Urinary bladder (tissue), 4 donors: ENCODE measurements around the gene PNMA6F. TPM values are rescaled to one million over a fixed set of nuclear protein-coding genes. Genes with fewer than 3 reads are reported as not detected.
"Not testable (repeated sequence)": the region's sequence is repeated elsewhere in the genome, so short reads cannot be mapped to it uniquely, and the experiment has no call there.

ENCODE experiments used
- DNase-seq: peaks from one replicate; pipeline ENCODE4 v3.0.0-alpha.2; 2015; ENCODE audit errors: extremely low spot score
- H3K27ac ChIP-seq: one replicate; pipeline ENCODE4 v1.5.1; 2013; ENCODE audit warnings: low read depth, mild to moderate bottlenecking, moderate library complexity
- H3K36me3 ChIP-seq: one replicate; pipeline ENCODE4 v1.6.1; 2013; ENCODE audit warnings: mild to moderate bottlenecking, moderate library complexity; ENCODE audit not compliant: insufficient read depth
- H3K4me1 ChIP-seq: one replicate; pipeline ENCODE4 v1.6.1; 2013; ENCODE audit warnings: mild to moderate bottlenecking, moderate library complexity; ENCODE audit not compliant: insufficient read depth
- H3K4me3 ChIP-seq: one replicate; pipeline ENCODE4 v1.5.1; 2013; ENCODE audit warnings: low read depth, low read length
- WGBS: extraction: QIAGEN DNeasy Blood & Tissue Kit; methylation state at CpG from one replicate; pipeline ENCODE4 v1.1.7; 2013; 5-methylcytosine and 5-hydroxymethylcytosine counted together
- polyA plus RNA-seq: library from polyadenylated mRNA; stranded (reverse); fragments of 200-250 nt; gene quantifications from one replicate; pipeline ENCODE4 v1.2.3, GENCODE V29; 2013
- total RNA-seq: library from RNA; depleted of rRNA; stranded (reverse); fragments of >200 nt; gene quantifications from one replicate; pipeline ENCODE4 v1.2.3, GENCODE V29; 2014
- donor health status: healthy with polysubstance abuse.
- donor health status: healthy.

The PNMA6F gene
- total and polyA plus RNA-seq, 2 donors, result not detected

DNA sequence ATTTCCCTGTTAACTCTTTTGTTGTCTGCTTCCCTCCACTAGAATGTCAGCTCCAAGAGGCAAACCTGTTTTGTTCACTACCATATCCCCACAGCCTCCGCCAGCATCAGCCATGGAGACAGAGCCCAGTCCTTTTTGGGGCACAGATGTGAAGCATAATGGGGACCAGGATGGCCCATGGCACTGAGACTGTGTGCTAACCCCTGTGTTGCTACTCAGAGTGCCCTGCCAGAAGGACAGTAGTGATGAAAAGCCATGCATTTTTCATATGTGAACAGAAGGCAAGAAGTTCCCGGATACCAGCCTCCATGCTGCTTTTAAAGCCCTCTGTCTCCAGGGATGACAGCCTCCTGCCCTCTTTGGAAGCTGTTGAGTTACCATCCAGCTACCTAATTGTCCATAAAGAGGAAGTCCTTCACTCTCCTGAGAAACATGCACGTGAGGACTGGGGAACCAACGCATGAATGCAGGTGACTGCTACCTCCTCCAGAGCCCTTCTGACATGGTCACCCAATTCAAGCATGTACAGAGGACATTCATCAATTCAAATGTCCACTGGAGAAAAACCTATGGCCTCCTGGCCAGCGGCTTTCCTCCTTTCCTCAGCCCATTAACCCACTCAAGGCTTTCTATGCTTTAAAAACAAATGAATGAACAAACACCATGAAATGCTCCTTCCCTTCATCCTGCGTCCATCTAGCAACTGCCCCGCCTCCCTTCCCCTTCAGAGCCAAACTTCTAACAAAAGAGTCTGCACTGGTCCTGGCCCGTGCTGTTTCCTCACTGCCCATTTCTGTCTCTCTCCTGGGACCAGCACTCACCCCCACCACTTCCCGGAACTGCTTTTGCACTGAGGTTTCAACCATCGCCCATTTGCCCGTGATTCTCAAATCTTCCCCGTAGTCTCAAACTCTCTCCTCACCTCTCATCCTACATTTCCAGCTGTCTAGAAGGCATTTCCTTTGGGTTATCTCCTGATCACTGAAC lies 18.0 kb downstream of the PNMA6F start:
- WGBS, result 55% methylated on average over 12 of the region's 12 CpGs
- Histone ChIP-seq H3K4me1 (no peaks in the 10 kb centered on the region), H3K4me3 (no peak overlapping the region), H3K36me3 (no peaks in the 10 kb centered on the region), H3K27ac (no peak overlapping the region)
- no peak for DNase-seq

DNA sequence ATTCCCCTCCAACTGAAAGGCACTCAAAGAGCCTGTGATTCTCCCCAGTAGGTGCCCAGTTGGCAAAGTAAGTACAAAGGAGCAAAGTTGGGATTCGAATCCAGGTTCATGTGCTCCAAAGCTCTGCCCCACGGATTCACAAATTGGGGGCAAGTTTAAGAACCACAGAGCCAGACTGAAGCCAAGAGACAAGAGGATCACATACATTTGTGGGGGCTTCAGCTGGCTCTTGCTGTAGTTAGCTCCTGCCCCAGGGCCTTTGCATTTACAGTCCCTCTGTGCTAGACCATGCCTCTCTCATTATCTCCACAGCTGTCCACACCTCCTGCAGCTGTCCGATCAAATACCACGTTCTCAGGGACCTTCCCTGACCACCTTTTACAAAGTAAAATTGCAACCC lies 18.8 kb downstream of the PNMA6F start:
- H3K4me1 ChIP-seq, result no peaks in the 10 kb centered on the region
- H3K27ac ChIP-seq, result no peak overlapping the region
- no peaks in the 10 kb centered on the region for H3K36me3 ChIP-seq
- no peak for DNase-seq
- H3K4me3 ChIP-seq, result no peak overlapping the region
- WGBS, result 80% methylated on average over 4 of the region's 4 CpGs

DNA sequence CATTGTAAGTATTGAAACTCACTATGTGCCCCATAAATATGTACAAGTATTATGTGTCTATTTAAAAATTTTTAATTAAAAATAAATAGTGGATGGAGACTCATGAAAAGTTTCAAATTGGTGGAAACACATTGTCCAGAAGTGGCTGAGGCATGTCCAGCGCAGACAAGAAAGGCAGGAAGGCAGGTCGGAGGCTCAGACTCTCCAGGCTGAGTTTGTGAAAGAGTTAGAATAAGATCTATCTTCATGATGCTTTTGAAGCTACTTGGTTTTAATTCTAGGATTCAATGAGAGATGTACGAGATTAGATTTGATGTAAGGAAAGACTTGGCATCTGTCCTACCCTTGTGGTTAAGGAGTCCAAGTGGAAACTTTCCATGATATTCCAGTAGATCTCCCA lies 19.8 kb downstream of the PNMA6F start:
- 66% methylated on average over 3 of the region's 3 CpGs for WGBS
- H3K27ac ChIP-seq, result no peak overlapping the region
- DNase-seq, result no peak
- H3K4me1 ChIP-seq, result no peaks in the 10 kb centered on the region
- H3K36me3 ChIP-seq, result no peaks in the 10 kb centered on the region
- H3K4me3 ChIP-seq, result no peak overlapping the region

DNA sequence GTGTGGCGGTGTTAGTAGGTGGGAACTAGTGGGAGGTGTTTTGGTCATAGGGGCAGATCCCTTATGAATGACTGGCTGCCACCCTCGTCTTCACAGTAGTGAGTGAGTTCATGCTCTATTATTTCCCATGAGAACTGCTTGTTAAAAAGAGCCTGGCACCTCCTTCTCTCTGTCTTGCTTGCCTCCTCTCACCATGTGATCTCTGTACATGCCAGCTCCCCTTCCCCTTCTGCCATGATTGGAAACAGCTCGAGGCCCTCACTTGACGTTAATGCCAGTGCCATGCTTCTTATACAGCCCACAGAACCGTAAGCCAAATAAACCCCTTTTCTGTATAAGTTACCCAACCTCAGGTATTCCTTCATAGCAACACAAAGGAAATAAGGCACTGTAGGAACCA lies 21.7 kb downstream of the PNMA6F start:
- Histone ChIP-seq H3K27ac (no peak overlapping the region), H3K4me3 (no peak overlapping the region), H3K36me3 (no peaks in the 10 kb centered on the region), H3K4me1 (no peaks in the 10 kb centered on the region)
- no peak for DNase-seq
- 65% methylated on average over 5 of the region's 5 CpGs for WGBS

DNA sequence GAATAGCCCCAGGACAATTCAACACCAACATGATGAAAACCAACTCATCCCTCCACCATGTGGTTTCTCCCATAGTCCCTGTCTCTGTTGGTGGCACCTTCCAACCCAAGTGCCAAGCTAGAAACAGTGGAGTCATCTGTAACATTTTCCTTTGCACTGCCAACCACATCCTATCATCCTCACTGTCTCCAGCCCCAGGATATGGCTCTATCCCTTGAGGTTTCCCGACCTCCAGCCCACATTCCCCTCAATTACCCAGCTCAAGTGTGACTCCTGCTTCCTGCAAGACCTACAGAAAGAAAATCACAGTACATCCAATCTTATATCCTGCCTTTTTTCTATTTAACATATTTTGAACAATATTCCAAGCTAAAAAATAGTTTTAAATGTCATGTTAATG lies 24.2 kb downstream of the PNMA6F start:
- H3K27ac ChIP-seq, result no peak overlapping the region
- 74% methylated on average over 1 of the region's 1 CpG for WGBS
- H3K4me3 ChIP-seq, result no peak overlapping the region
- no peaks in the 10 kb centered on the region for H3K36me3 ChIP-seq
- DNase-seq, result no peak
- no peaks in the 10 kb centered on the region for H3K4me1 ChIP-seq

DNA sequence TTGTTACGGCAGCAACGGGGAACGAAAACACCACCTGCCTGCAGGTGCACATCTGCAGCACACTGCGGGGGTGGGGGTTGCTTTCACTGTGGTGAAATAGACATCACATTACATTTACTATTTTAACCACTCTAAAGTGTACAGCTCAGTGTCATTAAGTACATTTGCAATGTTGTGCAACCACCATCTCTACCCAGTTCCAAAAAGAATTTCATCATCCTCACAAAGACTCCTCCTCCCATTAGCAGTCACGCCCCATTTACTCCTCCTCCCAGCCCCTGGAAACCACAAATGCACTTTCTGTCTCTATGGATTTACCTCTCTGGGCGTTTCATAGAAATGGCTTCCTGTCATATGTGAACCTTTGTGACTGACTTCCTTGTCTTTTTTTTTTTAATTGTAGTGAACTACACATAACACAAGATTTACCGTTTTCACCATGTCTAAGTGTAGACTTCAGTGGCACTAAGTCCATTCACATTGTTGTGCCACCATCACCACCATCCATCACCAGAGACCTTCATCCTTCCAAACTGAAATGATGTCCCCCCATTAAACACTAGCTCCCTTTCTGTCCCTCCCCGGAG lies 28.0 kb downstream of the PNMA6F start:
- DNase-seq, H3K4me1 ChIP-seq, H3K27ac ChIP-seq, H3K36me3 ChIP-seq, H3K4me3 ChIP-seq: not testable (repeated sequence)
- WGBS, result 83% methylated on average over 3 of the region's 8 CpGs

DNA sequence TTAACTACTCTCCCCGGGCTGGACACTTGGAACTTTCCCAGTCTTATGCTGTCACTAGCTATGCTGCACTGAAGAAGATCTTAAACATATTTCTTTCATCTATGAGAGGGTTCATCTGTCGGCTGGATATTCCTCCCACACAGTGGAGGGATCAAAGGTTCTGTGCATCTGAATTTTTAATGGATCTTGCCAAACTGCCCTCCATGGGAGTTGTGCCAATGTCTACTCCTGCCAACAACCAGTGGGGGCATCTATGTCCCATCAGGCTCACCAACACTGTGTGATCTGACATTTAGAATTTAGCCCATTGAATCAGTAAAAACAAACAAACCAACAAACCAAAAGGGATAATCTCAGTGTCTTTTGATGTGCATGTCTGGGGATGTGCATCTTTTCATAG lies 32.8 kb downstream of the PNMA6F start:
- not testable (repeated sequence) for DNase-seq, H3K4me1 ChIP-seq, H3K27ac ChIP-seq, H3K36me3 ChIP-seq, H3K4me3 ChIP-seq
- WGBS, result no CpG with 5 or more reads among the region's 2 CpGs

DNA sequence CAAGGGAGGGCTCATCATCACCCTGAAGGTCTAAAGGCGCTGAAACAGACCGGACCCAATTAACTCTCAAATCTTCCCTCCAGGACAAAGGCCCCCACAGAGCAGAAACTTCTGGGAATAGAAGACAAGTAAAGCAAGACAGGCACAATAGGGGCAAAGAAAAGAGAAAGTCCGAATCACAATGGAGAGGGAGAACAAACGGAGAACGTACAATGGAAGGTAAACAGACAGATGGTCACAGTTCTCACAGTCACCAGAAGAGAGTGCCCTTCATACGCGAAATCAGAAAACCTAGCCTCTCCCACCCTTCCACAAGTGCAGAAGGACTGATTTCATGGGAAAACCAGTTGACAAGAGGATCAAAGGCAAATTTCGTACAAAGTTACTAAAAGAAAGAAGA lies 35.9 kb downstream of the PNMA6F start:
- H3K36me3 ChIP-seq, H3K4me1 ChIP-seq, H3K4me3 ChIP-seq, H3K27ac ChIP-seq, DNase-seq: not testable (repeated sequence)
- WGBS, result no CpG with 5 or more reads among the region's 8 CpGs

DNA sequence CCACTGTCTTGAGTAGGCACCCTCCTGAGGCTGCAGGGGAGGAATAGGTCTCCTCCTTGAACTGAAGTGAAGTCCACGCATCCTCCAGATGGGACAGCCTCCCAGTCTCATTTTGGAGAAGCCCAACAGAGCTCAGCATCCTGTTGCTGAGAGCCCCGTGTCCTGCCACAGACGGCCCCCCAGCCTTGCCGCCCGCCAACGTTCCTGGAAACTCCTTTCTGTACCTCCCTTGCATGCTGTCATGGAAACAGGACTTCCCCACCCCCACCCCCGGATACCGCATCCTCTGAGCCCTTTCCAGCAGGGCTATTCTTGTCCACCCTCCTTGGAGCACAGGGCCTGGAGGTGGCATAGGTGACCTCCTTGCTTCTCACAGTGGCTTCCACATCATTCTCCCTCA lies 37.6 kb downstream of the PNMA6F start:
- H3K4me3 ChIP-seq, result not testable (repeated sequence)

DNA sequence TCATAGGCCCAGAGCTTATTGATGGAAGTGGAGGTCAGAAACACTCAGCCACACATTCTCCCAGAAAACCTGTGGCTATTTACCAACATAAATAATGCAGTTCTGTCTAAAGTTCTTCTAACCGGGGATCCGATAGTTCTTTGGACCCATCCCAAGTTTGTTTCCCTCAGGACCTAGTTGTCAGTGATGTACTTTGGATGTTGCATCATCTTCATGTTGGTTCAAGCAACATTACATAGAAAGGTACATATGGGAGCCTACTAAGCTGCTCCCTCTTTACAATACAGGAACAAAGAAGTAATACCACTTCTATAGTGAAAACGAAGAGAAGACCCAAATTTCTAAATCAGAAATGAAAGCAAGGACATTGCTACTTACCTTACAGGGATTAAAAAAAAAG lies 39.8 kb downstream of the PNMA6F start:
- not testable (repeated sequence) for H3K36me3 ChIP-seq, DNase-seq, H3K27ac ChIP-seq, H3K4me3 ChIP-seq, H3K4me1 ChIP-seq
- WGBS, result no CpG with 5 or more reads among the region's 3 CpGs

More for the DNA sequence above, 37.6 kb downstream of the PNMA6F start:
- H3K27ac ChIP-seq, H3K36me3 ChIP-seq, DNase-seq, H3K4me1 ChIP-seq: not testable (repeated sequence)
- 66% methylated on average over 4 of the region's 8 CpGs for WGBS

DNA sequence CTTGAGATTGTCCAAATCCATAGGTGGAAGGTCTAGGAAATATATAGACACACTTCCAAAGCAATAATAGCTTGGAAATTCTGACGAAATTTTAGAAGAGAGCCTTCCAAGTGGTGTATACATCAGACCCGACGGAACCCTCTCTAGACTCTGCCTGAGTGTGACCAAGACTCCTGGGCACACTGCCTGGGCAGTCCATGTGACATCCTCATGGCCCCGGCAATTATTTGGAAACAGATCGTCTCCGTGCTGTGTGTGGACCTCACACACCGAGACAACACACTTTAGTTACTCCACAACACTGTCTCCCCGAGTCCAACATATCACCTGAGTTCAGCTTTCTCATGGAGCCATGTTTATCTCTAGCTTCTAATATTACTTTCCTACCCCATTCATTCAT lies 42.3 kb downstream of the PNMA6F start:
- not testable (repeated sequence) for DNase-seq, H3K27ac ChIP-seq, H3K4me1 ChIP-seq, H3K4me3 ChIP-seq, H3K36me3 ChIP-seq
- no CpG with 5 or more reads among the region's 8 CpGs for WGBS

DNA sequence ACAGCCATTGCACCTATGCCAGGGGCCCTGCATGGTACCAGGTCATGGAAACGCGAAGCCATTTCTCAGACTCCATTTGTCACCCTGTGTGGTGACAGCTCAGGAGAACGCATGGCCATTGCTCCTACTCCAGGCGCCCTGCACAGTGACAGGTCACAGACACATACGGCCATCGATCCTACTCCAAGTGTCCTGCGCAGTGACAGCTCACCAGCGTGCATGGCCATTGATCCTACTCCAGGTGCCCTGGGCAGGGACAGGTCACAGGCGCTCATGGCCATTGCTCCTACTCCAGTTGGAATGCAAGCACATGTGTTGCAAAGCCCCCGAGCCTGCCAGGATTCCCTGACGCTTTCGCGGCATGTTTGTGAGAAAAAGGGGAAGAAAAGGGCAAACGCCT lies 45.5 kb downstream of the PNMA6F start:
- H3K27ac ChIP-seq, H3K36me3 ChIP-seq, H3K4me3 ChIP-seq, DNase-seq, H3K4me1 ChIP-seq: not testable (repeated sequence)
- 81% methylated on average over 10 of the region's 14 CpGs for WGBS

DNA sequence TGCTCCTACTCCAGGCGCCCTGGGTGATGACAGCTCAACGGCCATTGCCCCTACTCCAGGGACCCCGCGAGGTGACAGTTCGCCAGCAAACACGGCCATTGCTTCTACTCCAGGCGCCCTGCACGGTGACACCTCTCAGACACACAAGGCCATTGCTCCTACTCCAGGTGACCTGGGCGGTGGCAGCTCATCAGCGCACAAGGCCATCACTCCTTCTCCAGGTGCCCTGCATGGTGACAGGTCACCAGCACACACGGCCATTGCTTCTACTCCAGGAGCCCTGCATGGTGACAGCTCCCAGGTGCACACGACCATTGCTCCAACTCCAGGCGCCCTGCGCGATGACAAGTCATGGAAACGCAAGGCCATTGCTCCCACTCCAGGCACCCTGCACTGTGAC lies 46.1 kb downstream of the PNMA6F start:
- not testable (repeated sequence) for H3K4me1 ChIP-seq, H3K27ac ChIP-seq, H3K4me3 ChIP-seq, H3K36me3 ChIP-seq, DNase-seq
- 87% methylated on average over 3 of the region's 16 CpGs for WGBS

DNA sequence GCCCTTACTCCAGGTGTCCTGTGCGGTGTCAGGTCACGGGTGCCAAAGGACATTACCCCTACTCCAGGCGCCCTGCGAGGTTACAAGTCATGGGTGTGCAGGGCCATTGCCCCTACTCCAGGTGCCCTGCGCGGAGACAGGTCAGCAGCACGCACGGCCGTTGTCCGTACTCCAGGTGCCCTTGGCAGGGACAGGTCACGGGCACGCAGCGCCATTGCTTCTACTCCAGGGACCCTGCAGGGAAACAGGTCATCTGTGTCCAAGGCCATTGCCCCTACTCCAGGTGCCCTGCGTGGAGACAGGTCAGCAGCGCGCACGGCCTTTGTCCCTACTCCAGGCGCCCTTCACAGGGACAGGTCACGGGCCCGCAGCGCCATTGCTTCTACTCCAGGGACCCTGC lies 49.0 kb downstream of the PNMA6F start:
- not testable (repeated sequence) for H3K4me1 ChIP-seq, H3K4me3 ChIP-seq, DNase-seq, H3K27ac ChIP-seq, H3K36me3 ChIP-seq
- WGBS, result 96% methylated on average over 13 of the region's 21 CpGs
